ENCODE data around the gene KEL. TPM values are rescaled to one million over a fixed set of nuclear protein-coding genes. Genes with fewer than 3 reads are reported as not detected.

The KEL gene
- total and polyA plus RNA-seq, 2 experiments from 2014 or later: 9.3 to 12.6 TPM

GRCh38 chr7:143002106-143002505 is 39.9 kb upstream of the KEL start:
- Histone ChIP-seq H3K4me3 (no peak overlapping the region), H3K27ac (no peak overlapping the region), H3K27me3 (no peaks in the 10 kb centered on the region), H3K36me3 (no peaks in the 10 kb centered on the region), H3K4me1 (ENCODE audit: low read depth) (no peaks in the 10 kb centered on the region), H3K9me3 (ENCODE audit: low read depth) (peaks cover 3% of the 10 kb centered on the region)
- peak; percentile 49 to 55 for DNase-seq (ENCODE audit: low read depth in 1 of 2, low spot score in 1 of 2)
- TF ChIP-seq CTCF (IDR thresholded peaks at IDR 0.05; ENCODE audit: low read depth, low read length): peak; percentile 46

- DNase-seq (ENCODE audit: low read depth in 1 of 2, low spot score in 1 of 2): no peak
- H3K9me3 ChIP-seq (ENCODE audit: low read depth): peaks cover 3% of the 10 kb centered on the region
- no peak overlapping the region for H3K27ac ChIP-seq
- no peaks in the 10 kb centered on the region for H3K4me1 ChIP-seq (ENCODE audit: low read depth)
- TF ChIP-seq CTCF (IDR thresholded peaks at IDR 0.05; ENCODE audit: low read depth, low read length): no peak
- no peaks in the 10 kb centered on the region for H3K36me3 ChIP-seq
- H3K27me3 ChIP-seq: no peaks in the 10 kb centered on the region
- H3K4me3 ChIP-seq: no peak overlapping the region
Measured at GRCh38 chr7:143000648-143001047, 38.5 kb upstream of the KEL start.

- TF ChIP-seq CTCF (IDR thresholded peaks at IDR 0.05; ENCODE audit: low read depth, low read length): no peak
- Histone ChIP-seq H3K36me3 (no peaks in the 10 kb centered on the region), H3K4me1 (ENCODE audit: low read depth) (no peaks in the 10 kb centered on the region), H3K9me3 (ENCODE audit: low read depth) (peaks cover 3% of the 10 kb centered on the region), H3K27ac (no peak overlapping the region), H3K27me3 (no peaks in the 10 kb centered on the region), H3K4me3 (no peak overlapping the region)
- DNase-seq (ENCODE audit: low read depth in 1 of 2, low spot score in 1 of 2): no peak
Measured at GRCh38 chr7:142999793-143000192, 37.6 kb upstream of the KEL start.

- no peak for DNase-seq (ENCODE audit: low read depth in 1 of 2, low spot score in 1 of 2)
- Histone ChIP-seq H3K4me1 (ENCODE audit: low read depth) (no peaks in the 10 kb centered on the region), H3K27me3 (no peaks in the 10 kb centered on the region), H3K27ac (no peak overlapping the region), H3K9me3 (ENCODE audit: low read depth) (peaks cover 3% of the 10 kb centered on the region), H3K36me3 (no peaks in the 10 kb centered on the region), H3K4me3 (no peak overlapping the region)
- no peak for TF ChIP-seq CTCF (IDR thresholded peaks at IDR 0.05; ENCODE audit: low read depth, low read length)
Measured at GRCh38 chr7:142998966-142999365, 36.8 kb upstream of the KEL start.

- Histone ChIP-seq H3K36me3 (no peaks in the 10 kb centered on the region), H3K4me1 (ENCODE audit: low read depth) (no peaks in the 10 kb centered on the region), H3K9me3 (ENCODE audit: low read depth) (peaks cover 3% of the 10 kb centered on the region), H3K27ac (no peak overlapping the region), H3K27me3 (no peaks in the 10 kb centered on the region), H3K4me3 (no peak overlapping the region)
- no peak for TF ChIP-seq CTCF (IDR thresholded peaks at IDR 0.05; ENCODE audit: low read depth, low read length)
- no peak for DNase-seq (ENCODE audit: low read depth in 1 of 2, low spot score in 1 of 2)
Measured at GRCh38 chr7:142997456-142997989, 35.4 kb upstream of the KEL start.

GRCh38 chr7:142992427-142992826 is 30.3 kb upstream of the KEL start:
- no peak overlapping the region for H3K4me3 ChIP-seq
- no peak for TF ChIP-seq CTCF (IDR thresholded peaks at IDR 0.05; ENCODE audit: low read depth, low read length)
- H3K27ac ChIP-seq: no peak overlapping the region
- peak in 1 of 2 donors; percentile 22 for DNase-seq (ENCODE audit: low read depth in 1 of 2, low spot score in 1 of 2)
- no peaks in the 10 kb centered on the region for H3K9me3 ChIP-seq (ENCODE audit: low read depth)
- no peaks in the 10 kb centered on the region for H3K36me3 ChIP-seq
- no peaks in the 10 kb centered on the region for H3K4me1 ChIP-seq (ENCODE audit: low read depth)
- H3K27me3 ChIP-seq: no peaks in the 10 kb centered on the region

Measured in cardiac muscle cell (in vitro differentiated cells and primary cell).